GM21390 (cell line): ENCODE data around the gene XKR7.

Experiments used
- ATAC-seq: cut with Tn5 transposase; IDR thresholded peaks from one replicate; pipeline ENCODE4 v1.9.1; 2021; ENCODE audit not compliant: unreplicated experiment

Gene XKR7

DNA sequence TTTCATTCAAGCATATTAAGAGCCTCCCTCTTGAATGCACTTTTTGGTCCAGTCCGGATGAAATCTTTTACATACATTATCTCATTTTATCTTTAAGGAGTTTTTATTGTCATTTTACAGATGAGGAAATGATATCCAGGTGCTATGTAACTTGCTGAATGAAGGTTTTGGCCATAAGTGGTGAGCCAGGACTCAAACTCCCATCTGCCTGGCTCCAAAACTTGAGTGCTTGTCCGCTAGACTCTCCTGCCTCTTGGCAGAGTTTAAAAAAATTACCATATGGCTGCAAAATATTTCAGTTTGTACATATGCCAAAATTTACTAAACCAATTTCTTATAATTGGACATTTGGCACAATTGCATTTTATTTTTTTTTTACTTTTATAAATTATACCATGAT is 28.3 kb upstream of the XKR7 start:
- no peak for ATAC-seq

DNA sequence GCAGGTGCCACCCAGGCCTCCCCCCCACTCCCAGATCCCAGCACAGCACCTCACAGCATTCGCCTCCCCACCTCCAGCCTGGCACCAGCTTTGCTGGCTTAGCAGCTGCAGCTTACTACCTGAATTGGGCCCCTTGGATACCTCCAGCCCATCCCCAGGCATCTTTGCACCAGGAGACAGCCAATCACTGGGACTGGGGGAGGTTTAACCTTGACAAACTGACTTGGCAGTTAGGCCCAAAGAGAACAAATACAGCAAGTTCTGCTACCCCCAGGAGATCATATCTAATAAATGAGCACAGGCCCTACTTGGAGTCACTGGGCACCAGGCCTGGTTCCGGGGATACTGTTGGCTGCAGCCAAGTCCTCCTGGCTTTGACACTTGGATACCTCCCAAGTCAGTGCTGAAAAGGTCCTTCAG is 24.9 kb upstream of the XKR7 start:
- no peak for ATAC-seq

DNA sequence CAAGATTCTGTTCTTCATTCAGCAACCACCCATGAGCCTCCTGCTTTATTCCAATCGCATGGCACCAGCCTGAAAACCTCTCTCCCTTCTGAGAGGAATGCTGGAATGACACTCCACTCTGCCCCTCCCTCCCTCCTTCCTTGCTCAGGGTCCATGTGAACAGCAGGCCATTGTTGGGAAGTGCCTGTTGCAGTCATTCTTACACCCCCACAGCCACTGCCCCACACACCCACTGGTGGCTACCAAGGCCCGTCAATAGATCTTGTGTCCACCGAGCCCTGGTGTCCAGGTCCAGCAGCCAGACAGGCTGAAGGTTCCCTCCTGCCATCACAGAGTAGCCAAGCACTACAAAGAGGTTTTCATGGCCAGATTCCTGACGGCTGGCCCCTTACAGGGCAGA is 22.6 kb upstream of the XKR7 start:
- ATAC-seq = no peak

DNA sequence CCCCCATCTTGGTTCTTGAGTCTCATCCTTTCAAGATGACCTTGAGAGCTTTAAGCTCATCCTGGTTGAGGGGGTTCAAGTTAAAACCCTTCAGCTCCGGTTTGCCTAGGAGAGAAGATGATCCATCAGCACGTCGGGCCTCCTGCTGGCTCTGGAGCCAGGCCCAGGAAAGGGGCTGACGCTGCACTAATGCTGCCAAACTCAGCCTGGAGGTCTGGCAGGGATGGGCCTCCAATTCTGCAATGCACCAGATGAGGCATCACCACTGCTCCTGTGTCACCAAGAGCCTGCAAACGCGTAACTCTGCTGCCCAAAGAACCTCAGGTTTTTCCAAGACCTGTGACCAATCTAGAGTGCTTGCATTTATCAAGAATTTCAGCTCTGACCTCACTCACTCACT is 22.2 kb upstream of the XKR7 start:
- no peak for ATAC-seq

DNA sequence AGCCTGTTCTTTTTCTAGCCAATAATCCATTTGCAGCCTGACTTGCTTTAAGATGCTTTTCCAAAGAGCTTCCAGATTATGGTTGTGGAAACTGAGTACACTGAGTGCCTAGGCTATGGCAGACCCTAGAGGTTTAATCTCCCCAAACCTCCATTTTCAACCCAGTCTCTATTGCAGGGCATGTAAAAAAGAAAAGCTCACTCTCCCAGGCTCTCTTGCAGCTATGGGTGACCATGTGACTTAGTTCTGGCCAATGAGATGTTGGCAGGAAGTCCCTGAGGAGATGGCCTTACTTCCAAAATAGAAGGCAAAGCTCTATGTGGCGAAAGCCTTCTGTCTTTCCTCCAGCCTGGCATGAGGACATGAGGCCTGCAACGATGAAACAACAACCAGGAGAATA is 19.9 kb upstream of the XKR7 start:
- no peak for ATAC-seq

DNA sequence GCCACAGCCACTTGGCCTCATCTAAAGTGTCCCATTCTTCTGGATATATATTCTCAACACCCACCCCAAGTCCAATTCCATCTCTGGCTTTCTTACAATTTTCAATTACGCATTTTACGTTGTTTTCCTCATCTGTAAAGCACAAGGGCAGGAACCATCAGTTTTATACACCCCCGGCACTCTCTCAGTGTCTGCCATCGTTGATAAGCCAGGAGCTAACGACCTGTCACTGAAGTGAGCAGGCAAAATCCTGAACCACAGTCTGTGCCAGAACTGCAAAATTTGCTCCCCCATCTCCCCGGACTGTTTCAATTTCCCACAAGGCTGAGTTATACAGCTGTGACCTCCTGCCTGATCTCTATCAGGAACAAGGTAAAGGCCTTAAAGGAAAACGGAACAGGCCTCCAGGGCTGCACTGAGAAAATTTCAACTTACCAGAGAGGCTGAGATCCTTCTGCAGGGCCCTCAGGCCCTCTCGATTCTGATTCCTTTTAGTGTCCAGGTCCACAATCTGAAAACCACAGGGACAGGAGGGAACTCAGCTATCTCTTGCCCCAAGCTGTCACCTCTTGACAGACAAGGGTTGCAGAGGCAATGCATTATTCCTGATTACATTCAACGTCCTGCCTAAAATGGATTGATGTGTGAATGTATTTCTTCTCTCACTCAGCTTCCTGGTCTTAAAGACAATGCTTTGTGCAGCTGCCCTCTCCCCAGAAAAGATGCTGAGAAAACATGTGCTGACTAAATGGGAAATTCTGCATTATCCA is 17.9 kb upstream of the XKR7 start:
- no peak for ATAC-seq

DNA sequence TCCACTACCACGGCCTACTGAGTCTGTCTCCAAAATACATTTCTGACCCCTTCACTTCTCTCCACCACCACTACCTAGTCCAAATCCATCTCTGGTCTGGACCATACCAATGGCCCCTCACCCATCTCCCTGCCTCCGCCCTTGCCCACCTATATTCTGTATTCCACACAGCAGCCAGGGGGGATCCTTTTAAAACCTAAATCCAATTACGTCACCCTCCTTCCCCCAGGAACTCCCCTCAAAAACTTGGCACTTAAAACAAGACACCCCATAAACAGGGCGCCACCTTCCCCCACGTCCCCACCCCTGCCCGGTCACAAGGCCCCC is 16.8 kb upstream of the XKR7 start:
- no peak for ATAC-seq

DNA sequence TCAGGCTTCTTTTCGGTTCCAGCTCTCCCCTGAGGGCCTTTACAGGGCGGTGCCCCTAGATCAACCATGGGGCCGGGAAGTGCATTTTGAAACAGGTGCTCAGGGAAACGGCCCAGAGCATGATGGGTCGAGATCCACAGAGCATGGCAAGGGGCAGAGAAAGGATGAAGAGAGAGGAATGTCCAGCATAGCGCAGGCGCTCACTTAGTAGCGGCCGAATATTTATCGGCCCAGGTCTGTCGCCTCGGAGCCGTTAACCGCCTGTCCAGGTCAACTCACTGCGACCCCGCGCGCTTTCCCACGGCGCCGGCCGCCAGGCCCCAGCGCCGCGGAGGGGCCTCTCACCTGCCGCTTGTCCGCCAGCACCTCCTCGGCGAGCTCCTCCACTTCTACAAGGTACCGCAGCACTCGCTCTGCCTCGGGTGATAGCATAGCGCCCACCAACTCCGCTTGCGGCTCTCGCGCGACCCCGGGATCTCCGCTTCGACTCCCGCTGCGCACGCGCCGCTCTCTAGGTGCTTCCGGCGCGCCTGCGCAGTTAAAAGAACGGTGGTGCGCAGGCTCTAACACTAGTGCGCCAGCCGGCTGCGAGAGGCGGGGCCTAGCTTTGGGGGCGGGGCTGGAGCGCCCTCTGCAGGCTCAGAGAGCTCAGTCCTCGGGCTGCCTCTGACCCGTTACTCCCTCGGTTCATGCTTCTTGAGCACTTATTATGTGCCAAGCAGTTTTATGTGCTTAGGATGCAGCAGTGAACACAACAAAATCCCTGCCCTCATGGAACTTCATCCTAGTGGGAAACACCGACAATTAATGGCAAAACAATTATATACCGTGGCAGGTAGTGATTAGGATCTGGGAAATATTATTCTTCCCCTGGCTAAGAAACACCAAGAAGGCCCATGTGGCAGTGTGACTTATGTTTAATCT is 16.2 kb upstream of the XKR7 start, which contains the start of gene PDRG1:
Gene PDRG1 (minus strand): TSS at position 517 of the 924 bp plus-strand sequence. CDS start 85 bp downstream, at position 432.
- ATAC-seq = peak; percentile 90

DNA sequence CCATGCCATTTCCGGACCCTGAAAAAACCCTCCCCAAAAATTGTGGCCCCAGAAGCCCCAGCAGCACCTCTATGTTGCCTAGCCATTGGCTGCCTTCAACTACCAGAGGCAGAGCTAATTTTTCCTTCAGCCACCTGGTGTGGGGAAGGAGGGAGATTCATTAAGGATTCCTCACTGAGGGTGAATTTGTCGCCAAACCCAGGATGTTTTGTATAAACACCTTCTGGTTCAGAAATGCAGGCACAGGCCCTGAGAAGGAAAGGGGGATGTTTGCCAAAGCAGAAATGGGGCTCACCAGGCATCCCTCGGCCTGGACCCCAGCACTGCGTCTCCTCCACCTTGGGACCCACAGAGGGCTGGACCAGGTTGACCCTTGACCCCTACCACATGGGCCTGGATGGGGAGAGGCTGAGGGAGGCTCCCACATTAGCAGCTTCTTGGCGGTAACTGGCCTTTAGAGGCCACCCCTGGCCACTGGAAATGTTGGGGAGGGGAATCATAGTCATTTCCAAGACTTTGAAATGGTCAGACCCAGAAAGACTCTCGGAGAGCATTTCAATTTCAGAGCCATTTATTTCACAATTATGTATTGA is 14.3 kb upstream of the XKR7 start:
- no peak for ATAC-seq

DNA sequence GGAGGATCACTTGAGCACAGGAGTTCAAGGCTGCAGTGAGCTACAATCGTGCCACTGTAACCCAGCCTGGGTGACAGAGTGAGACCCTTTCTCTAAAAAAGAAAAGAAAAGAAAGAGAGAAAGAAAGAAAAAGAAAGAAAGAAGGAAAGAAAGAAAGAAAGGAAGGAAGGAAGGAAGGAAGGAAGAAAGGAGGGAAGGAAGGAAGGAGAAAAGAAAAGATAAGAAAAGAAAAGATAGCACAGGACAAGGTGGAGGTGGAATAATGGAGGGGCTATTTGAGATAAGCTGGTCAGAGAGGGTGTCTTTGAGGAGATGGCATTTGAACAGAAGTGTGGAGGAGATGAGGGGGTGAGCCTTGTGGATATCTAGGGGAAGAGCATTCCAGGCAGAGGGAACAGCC is 13.5 kb upstream of the XKR7 start:
- ATAC-seq = no peak

DNA sequence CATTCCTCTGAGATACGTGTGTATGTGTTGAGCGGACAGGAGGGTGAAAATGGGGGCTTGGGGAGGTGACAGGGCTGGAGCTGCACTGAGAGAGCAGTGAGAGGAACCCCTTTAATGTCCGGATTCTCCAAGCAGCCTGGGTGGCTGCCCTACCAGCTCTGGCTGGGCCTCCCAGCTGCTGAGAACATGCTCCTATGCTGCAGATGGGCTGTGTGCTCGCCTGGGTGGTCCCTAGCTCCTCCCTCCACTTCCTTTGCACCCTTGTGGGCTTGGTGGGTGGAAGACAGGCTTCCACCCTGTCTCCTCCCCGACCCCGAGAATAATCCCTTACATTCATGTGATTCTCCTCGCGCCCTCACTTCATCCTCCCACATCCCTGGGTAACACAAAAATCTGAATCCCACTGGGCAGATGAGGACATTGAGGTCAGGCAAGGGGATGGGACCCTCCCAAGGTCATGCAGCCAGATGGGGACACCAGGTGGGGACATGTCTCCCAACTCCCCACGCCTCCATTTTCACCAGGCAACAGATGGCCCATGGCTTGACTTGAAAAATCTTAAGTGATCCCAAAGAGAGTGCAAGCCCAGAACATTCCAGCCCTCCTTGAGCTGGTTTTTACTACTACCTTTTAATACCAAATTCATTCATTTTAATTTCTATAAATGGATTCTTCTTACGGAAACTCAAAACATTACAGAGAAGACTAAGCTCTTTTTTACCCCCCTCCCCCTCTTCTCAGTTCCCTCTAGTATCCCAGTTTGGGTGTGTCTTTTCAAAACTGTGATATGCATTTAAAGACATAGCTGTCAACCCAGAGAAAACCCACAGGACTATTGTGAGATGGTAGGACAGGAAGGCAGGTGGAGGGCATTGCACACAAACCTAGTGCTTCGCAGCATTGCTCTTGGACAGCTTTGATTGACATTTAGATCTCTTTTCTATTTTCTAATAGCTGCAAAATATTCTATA is 11.1 kb upstream of the XKR7 start:
- no peak for ATAC-seq

DNA sequence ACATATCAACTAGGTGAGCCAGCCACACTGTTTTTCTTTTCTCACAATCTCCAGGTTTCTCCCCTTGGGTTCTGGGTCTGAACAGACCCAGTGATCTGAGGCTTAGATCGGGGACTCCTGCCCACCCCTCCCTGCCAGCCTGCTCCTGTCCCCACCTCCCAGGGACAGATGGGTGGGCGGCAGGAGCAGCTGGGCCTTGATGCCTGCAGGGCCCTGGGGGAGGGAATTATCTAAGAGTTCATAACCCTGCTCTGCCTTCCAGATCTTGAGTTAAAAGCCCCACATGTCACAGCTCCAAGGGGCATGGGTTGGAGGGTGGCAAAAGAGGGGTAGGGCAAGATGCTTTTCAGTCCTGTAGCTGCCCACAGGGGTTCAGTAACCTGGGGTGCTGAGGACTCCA is 5.2 kb upstream of the XKR7 start:
- no peak for ATAC-seq

DNA sequence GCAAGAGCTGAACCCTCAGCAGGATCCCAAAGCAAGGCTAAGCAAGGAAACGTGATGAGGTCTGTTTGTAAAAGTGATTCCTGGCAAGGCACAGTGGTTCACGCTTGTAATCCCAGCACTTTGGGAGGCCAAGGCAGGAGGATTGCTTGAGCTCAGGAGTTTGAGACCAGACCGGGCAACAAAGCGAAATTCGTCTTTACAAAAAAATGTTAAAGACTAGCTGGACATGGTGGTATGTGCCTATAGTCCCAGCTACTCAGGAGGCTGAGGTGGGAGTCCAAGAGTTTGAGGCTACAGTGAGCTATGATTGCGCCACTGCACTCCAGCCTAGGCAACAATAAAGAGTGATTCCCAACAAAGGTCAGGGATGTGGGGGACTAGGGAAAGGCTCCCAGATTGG is 4.1 kb upstream of the XKR7 start:
- no peak for ATAC-seq

DNA sequence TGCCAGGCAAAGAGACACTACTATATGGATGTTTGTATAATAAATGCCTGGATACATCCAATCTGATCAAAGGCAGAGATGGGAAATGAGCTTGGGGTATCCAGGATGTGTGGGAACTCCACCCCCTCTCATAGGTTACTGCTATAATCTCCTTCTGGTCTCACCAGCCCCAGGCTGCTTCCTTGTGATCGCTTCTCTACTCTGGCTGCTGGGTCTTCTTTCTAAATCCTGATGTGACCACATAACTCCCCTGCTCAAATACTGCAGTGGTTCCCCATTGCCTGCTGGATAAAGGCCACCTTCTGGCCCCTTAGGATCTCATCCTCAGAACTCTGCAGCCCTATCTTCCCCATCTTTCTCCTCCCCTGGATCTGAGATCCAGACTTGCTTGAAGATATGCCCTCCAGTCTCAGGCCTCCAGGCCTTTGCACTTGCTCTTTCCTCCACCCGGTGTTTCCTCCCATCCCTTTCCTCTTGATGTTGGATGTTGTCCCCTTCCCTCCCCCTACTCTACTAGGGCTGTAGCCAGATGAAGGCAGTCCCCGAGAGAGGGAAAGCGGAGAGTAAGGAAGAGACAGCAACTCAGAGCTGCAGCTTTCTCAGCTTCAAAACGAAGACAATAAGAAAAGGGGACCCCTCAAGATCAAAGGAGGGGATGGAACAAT is 828 bp upstream of the XKR7 start:
- no peak for ATAC-seq

DNA sequence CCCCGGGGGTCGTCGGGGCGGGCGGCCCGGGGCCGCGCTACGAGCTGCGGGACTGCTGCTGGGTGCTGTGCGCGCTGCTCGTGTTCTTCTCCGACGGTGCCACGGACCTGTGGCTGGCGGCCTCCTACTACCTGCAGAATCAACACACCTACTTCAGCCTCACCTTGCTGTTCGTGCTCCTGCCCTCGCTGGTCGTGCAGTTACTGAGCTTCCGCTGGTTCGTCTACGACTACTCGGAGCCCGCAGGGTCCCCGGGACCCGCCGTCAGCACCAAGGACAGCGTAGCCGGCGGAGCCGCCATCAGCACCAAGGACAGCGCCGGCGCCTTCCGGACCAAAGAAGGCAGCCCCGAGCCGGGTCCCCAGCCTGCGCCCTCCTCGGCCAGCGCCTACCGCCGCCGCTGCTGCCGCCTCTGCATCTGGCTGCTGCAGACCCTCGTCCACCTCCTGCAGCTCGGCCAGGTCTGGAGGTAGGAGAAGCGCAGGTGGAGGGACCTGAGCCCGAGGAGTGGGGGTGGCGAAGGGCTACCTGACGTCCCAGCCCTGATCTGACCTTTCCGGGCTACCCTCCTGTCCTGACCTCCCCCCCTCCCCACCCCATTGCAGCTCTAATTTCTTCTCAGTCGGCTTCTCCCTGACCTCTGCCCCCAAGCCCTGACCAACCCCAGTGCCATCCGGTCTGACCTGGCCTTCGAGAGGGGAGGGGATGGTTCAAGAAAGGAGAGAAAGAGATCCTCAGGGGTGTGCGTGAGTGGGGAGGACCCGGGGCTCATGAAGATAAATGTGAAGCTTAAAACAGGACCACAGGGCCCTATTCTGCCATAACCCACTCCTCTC is 558 bp downstream of the XKR7 start:
- no peak for ATAC-seq

DNA sequence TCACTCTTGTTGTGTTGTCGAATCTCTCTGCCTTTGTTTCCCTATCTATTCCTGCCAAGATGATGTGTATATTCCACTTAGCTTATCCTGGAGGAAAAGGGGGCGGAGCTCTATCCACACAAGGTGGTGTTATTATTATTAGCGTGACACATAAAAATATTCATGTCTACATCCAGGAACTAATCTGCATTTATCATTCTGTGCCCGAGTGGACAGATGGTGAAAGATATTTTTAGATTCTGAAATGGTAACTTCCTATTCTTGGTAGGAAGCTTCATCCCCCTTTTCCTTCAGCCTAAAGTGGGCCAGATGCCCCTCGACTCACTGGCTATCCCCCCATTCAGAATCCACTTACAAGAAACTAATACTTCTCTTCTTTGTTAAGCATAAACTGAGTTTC is 2.0 kb downstream of the XKR7 start:
- ATAC-seq = no peak

DNA sequence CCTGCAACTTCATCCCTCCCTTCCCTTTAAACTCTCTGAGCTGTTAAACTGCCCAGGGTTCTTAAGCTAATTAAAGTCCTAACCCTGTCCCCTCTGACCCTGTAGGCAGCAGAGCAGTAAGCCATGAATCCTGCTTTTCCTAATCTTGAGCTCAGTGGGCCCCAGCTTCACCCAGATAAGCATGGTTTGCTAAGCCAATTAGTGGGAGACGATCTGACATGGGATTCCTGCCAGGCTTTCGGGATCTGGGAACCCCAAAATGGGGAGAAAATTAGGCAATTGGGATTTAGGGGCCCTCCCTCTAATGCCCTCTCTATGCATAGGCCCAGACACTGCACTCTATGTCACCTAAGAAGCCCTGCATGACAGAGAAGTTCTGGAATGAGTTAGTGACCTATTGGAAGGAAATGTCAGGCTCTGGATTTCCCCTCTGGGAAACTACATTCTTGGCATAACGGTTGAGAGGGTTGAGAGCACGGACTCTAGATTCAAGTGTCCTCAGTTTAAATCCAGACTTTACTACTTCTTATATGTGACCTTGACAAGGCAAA is 4.6 kb downstream of the XKR7 start:
- ATAC-seq = no peak

DNA sequence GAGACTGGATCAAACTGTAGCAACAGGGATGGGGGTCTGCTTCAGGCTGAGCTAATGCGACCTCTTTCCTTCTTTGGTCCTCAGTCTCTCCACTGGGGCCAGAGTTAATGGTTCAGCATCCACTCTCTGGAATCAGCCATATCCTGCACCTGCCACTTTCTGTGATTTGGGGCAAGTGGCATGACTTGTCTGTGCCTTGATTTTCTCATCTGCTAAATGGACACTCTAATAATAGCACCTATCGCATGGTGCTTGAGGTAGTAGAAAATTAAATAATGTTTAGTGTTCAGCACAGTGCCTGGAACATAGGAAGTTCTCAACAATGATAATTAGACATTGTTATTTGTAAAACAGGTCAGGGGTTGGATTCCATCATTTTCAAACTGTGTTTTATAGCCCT is 6.3 kb downstream of the XKR7 start:
- ATAC-seq = no peak

DNA sequence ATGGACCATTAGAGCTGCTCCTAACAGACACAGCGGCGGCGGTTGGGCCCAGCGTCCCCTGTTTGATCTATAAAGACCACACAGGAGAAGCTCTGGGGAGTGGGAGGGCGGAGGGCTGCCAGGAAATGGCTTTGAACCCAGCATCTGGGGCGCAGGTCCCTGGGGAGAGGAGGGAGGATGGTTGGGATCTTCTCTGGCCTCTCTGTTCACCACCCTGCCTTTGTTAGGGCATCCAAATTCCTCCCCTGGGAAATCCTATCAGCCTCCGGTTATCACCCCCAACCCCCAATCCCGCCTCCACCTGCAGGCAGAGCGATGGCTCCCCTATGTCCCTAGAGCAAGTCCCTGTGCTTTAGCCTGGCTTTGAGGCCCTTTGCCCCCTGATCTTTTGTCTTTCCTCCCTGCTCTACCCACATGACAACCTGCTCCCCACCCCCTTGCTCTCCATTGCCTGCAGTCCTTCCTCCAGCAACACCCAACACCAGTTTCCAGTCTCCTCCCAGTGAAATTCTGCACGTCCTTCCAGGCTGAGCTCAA is 7.1 kb downstream of the XKR7 start:
- no peak for ATAC-seq
